DMS79 treated with DMSO at 0.1 percent for 48 hours (cell line): ENCODE results near the gene ZNF254.
"Not testable (repeated sequence)": the region's sequence is repeated elsewhere in the genome, so short reads cannot be mapped to it uniquely, and the experiment has no call there.

Source experiments
- DNase-seq: peaks from one replicate; lab custom pipeline; 2025; lab: John Stamatoyannopoulos, UW

Gene ZNF254

DNA sequence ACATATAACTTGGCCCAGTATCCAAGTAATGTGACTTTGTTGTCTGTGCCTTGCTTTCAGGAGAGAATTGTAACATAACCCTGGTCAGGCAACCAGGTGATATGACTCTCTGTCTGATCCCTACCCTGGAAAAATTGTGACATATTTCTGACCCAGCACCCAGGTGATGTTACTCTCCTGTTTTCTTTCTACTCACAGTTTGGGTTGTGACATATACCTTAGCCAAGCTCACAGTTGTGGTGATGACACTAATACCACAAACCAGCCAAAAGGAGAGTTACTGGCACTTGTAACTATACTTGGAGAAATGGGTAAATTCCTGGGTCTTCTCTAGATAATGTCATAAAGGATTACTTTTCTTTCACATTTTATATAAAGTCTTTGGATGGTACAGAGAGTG, 14.3 kb upstream of the ZNF254 start:
- no peak for DNase-seq

- no peak for DNase-seq
Measured at GRCh38 chr19:24073807-24074206, 13.2 kb upstream of the ZNF254 start.

DNA sequence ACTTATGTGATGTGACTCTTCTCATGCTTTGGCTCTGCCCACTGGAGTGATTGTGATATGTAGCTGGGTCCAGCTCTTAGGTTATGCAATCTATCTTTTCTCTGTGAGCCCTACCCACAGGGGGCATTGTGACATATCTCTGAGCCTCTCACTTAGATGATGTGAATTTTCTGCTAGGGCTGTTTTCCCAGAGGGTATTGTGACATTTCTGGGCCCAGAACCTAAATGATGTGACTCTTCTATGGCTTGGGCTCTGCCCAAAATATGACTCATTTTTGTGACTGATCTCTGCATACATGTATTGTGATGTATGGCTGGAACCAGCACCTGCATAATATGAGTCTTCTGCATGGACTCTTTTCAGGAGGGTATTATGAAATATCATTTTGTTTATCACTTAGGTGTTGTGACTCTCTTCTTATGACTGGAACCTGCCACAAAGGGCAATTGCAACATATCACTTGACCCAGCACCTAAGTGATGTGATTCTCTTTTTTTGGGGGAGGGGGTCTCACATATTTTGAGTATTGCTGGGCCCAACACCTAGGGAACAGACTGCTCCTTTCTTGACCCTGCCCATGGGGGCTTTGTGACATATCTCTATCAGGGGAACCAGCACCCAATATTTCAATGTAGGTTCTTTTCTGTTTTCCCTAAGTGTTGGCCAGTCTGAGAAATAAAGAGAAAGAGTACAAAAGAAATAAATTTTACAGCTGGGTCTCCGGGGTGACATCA, 12.1 kb upstream of the ZNF254 start:
- DNase-seq, result no peak

GRCh38 chr19:24075530-24075929, 11.5 kb upstream of the ZNF254 start:
- DNase-seq, result not testable (repeated sequence)

GRCh38 chr19:24078680-24079079, 8.3 kb upstream of the ZNF254 start:
- DNase-seq, result no peak

GRCh38 chr19:24081056-24081455, 5.9 kb upstream of the ZNF254 start:
- no peak for DNase-seq

GRCh38 chr19:24098359-24098758, 11.4 kb downstream of the ZNF254 start:
- no peak for DNase-seq

DNA sequence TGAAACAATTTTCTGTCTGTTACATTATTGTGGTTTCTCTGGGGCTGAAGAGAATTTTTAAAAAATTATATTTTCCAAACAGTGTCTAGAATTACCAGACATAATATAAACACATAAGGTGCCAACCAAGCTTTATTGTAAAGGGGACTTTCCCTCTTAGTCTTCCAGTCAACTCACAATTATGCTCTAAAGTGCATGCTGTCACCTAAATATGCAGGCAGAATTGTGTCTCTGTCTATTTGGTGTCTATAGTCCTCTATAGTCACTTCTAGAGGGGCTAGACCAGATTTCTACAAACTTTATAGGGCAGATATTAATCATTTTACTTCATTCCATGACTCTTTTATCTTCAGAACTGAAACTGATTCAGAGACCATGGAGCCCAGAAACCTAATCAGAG, 12.8 kb downstream of the ZNF254 start:
- DNase-seq, result no peak

DNA sequence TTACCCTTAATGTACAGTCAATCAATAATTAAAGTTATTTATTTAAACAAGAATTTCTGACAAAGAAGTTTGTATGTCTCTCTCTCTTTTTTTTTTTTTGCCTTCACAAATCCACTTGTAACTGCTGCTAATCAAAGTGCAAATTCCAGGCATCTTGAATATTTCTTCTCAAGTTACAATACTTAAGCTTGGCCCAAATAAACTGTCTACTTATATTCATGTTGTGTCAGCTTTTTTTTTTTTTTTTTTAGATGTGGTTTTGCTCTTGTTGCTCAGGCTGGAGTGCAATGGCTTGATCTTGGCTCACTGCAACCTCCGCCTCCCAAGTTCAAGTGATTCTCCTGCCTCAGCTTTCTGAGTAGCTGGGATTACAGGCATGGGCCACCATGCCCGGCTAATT, 13.6 kb downstream of the ZNF254 start:
- peak; percentile 48 for DNase-seq

- DNase-seq, result no peak
Measured at GRCh38 chr19:24101459-24102115, 14.6 kb downstream of the ZNF254 start.

- DNase-seq, result no peak
Measured at GRCh38 chr19:24127601-24128000, 40.6 kb downstream of the ZNF254 start.

- no peak for DNase-seq
Measured at GRCh38 chr19:24140099-24140498, 53.1 kb downstream of the ZNF254 start.

DNA sequence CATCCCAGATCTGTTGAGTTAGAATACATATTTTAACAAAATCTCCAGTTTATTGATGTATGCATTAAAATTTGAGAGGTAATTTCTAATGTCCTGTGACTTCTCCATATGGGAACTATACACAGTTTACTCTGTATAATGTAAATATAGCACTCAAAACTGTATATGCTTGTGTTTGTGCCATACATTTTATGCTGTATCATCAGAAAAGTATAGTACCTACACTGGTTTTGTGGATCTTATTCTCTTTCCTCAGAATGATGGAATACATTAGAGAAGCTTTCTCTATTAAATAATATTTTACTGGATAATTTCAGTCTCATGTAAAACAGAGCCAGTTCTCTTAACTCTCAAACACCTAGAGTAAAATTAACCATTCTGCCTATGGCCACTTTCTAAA, 53.6 kb downstream of the ZNF254 start:
- no peak for DNase-seq

DNA sequence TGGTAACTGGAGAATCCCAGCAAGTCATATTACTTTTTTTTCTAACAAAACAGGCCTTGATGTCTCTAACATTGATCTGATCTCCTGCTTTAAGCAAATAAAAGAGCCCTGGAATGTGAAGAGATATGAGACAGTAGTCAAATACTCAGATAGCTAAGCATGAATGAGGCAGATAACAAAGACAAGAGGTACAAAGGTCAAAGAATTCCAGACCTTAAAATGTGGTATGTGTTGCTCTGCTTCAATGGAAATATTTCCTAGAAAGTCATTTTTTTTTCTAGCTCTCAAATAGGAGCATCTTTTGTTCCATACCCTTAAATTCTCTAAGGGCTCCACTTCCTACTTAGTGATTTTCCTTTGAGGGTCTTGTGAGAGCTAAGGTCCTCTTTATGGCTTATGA, 54.6 kb downstream of the ZNF254 start:
- no peak for DNase-seq

DNA sequence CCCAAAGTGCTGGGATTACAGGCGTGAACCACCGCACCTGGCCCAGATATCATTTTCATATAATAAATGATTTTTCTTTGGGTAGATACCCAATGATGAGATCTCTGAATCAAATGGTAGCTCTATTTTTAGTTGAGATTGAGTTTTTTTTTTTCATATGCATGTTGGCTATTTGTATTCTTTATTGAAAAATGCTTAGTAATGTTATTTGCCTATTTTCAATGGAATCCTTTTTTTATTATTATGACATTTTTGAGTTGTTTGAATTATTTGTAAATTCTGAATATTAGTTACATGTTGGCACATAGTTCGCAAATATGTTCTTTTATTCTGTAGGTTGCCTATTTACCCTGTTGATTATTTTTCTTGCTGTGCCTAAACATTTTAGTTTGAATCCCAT, 55.8 kb downstream of the ZNF254 start:
- no peak for DNase-seq

DNA sequence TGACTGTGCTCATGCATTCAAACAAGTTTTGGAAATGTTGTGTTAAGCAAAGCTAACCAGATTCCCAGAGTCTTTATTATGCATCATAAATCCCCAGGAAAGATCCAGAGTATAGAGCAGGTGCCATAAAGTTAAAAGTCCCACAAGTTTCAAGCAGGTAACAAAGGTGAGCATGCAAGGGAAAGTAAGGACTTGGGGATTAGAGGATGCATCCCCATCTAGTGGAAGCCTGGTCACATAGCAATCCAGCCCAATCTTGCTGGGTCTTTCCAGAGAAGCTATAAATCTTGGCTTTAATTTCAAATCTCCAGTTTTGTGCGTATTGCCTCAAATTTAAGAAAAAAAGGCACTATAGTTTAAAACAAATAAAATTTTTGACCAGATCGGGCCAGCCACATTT, 72.7 kb downstream of the ZNF254 start:
- DNase-seq, result no peak

- no peak for DNase-seq
Measured at GRCh38 chr19:24166055-24166454, 79.1 kb downstream of the ZNF254 start.

GRCh38 chr19:24173882-24174281, 86.9 kb downstream of the ZNF254 start:
- no peak for DNase-seq

DNA sequence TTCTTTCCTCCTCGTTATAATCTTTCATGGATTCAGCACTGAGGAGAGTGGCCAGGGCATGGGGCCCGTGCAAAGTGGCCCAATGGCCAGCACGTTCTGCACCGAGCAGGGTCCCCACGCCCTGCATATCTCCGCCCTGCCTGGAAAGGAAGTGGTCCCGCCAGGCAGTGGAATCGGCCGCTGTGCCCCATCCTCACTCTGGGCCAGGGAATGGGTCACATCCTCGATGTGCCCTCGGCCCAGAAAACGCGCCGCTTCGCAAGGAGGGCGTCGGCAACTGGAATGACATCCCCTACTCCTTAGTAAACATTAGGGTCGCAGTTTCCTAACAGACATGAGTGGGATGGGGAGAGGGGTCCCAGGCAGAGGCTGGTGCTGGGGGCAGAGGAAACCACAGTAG, 90.7 kb downstream of the ZNF254 start:
- DNase-seq, result no peak

- no peak for DNase-seq
Measured at GRCh38 chr19:24178207-24178606, 91.2 kb downstream of the ZNF254 start.
